AG04450 (cell line): ENCODE measurements around the gene PRTG. TPM values are rescaled to one million over a fixed set of nuclear protein-coding genes. Genes with fewer than 3 reads are reported as not detected.
A peak's percentile ranks its signal among the peaks of the same experiment; 100 is the strongest.

ENCODE experiments used
- CTCF ChIA-PET: fragments of 300-600, 350-600 bp; formaldehyde crosslinking; extraction: SDS; loops from one replicate; lab custom pipeline; 2022; ENCODE audit warnings: antibody characterized with exemption, inconsistent platforms; lab: Charles Lee
- POLR2A ChIA-PET: fragments of 350-600 bp; formaldehyde crosslinking; extraction: SDS; loops from one replicate; lab custom pipeline; 2021; ENCODE audit warnings: antibody characterized with exemption, inconsistent platforms; lab: Yijun Ruan, JAX
- DNase-seq: peaks from one replicate; pipeline ENCODE4 v3.0.0-alpha.2; 2011; ENCODE audit warnings: low read depth, low spot score
- H3K27ac ChIP-seq: one replicate; pipeline ENCODE4 v1.5.1; 2012; ENCODE audit warnings: low read depth, low read length, control low read depth
- H3K27me3 ChIP-seq: one replicate; pipeline ENCODE4 v1.6.0; 2012; ENCODE audit warnings: low read length; ENCODE audit not compliant: control insufficient read depth, insufficient read depth
- H3K4me3 ChIP-seq: 2 replicates; pipeline ENCODE4 v1.5.1; 2011; ENCODE audit warnings: mild to moderate bottlenecking, low read depth, low read length, control low read depth
- H3K9me3 ChIP-seq: 2 replicates; pipeline ENCODE4 v1.5.1; 2012; ENCODE audit warnings: low read length; ENCODE audit not compliant: control insufficient read depth, insufficient read depth
- CTCF ChIP-seq: IDR thresholded peaks from 2 replicates; pipeline ENCODE4 v1.5.1; 2011; ENCODE audit warnings: low read depth, low read length, control low read depth, inconsistent platforms
- polyA plus RNA-seq: library from polyadenylated mRNA; depleted of rRNA; stranded (reverse); fragments of >200 nt; gene quantifications from 2 replicates; pipeline ENCODE4 v1.2.3, GENCODE V29; 2011

The PRTG gene
- polyA plus RNA-seq, 1 experiment = 1.2 TPM

DNA sequence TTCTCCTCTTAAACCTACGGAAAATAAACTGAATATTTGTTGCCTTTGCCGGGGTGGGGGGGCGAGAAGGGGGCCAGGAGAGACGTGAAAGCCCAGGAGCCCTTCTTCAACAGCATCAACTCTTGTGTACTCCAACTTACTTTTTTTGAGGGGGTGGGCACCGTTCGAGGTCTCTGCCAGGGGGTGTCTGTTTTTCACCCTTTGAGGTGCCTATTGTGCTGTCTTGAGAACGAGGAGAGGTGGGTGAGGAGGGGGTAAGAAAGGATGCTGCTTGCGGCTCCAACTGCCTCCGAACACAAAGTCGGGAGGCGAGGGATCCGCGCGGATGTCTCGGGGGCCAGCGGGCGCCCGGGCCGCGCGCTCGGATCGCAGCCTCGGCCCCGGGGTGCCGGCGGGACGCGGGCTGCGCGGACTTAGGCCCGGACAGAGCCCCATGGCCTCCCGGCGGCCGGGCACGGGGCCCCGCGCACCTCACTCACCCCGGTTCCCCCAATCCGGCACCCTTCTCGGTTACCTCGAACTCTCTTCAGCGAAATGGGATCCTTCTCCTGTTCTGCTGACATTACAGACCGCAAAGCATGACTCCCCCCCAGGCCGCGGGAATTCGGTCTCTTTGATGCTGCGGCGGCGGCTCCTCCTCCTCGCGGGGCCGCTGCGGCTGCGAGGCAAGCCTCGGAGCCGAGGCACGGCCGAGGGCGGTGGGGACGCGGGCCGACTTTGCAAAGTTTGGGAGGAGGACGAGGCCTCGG, 155.5 kb downstream of the PRTG start:
- Histone ChIP-seq H3K4me3 (peak overlapping the region; percentile 77), H3K27ac (peak overlapping the region; percentile 80), H3K27me3 (no peaks in the 10 kb centered on the region), H3K9me3 (no peaks in the 10 kb centered on the region; the same call in 1 of the 2 replicates)
- CTCF ChIA-PET = interaction anchor here (0.9 kb wide), 1 partner anchor 54 kb away, joined by 4 read pairs; no protein-coding TSS in a partner anchor
- POLR2A ChIA-PET = interaction anchor here (0.6 to 0.7 kb wide), 2 partner anchors 40 to 90 kb away, joined by 5 read pairs; no protein-coding TSS in a partner anchor
- DNase-seq = no peak
- no peak for TF ChIP-seq CTCF

DNA sequence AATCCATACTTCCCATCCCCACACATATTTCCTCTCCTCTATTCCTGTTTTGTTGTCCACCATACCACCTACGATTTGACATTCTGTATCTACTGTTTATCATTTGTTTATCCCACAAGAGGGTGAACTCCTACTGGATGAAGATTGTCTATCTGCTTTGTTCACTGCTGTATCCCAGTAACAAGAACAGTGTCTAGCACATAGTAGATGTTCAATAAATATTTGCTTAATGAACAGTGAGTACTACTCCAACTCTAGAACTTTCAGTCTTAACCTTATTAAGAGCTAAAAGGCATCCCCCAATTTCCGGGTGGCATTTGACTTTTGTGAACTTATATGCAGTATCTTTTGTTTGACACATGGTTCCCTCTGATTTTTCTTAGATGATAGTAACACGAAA, 156.1 kb downstream of the PRTG start:
- Histone ChIP-seq H3K27me3 (no peaks in the 10 kb centered on the region), H3K4me3 (peak overlapping the region; percentile 77), H3K27ac (no peak overlapping the region), H3K9me3 (no peaks in the 10 kb centered on the region; the same call in 1 of the 2 replicates)
- ChIA-PET CTCF (no interaction called here), POLR2A (interaction anchor here (0.6 to 0.7 kb wide), 2 partner anchors 41 to 89 kb away, joined by 5 read pairs; no protein-coding TSS in a partner anchor)
- DNase-seq = no peak
- TF ChIP-seq CTCF = no peak

DNA sequence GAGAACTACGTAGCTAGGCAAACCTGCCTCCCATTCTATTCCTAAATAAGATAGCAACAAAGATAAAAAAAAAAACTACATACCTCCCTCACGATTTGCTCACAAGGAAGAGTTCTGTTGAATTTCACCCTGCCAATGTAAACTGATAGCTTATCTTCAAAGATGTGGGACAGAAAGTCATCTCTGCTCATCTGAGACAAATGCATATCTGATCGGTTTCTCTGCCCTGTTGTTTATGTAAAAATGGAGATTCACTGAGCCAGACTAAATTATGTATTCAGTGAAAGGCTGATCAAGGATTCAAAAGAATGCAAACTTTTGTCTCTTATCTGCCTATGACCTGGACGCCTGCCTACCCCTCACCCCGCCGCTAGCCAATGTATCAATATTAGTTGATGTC, 166.0 kb downstream of the PRTG start:
- no peak for DNase-seq
- ChIA-PET CTCF (interaction anchor here (0.6 kb wide), 1 partner anchor 52 kb away, joined by 3 read pairs; no protein-coding TSS in a partner anchor), POLR2A (no interaction called here)
- no peaks in the 10 kb centered on the region for H3K9me3 ChIP-seq
- H3K27me3 ChIP-seq = no peaks in the 10 kb centered on the region
- H3K4me3 ChIP-seq = no peak overlapping the region
- H3K27ac ChIP-seq = no peak overlapping the region
- TF ChIP-seq CTCF = no peak

DNA sequence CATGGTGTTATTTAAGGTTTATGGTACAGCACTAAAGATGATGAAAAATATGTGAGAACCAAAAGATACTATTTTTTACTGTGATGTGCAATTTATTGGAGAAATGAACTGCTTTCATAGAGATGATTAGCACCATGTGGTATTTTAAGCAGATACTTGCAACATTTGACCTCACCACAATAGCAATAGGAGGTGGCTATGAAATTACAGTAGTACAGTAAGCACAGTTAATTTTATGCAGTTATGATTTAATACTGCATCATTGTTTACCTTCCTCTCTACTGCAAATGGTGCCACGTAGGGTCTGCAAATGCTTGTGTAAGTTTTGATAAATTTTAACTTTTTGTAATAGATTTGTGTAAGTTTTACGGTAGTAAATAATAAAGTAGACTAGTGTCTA, 168.9 kb downstream of the PRTG start:
- Histone ChIP-seq H3K27me3 (no peaks in the 10 kb centered on the region), H3K4me3 (no peak overlapping the region), H3K27ac (no peak overlapping the region), H3K9me3 (no peaks in the 10 kb centered on the region; the same call in 1 of the 2 replicates)
- no peak for DNase-seq
- TF ChIP-seq CTCF = no peak
- POLR2A ChIA-PET = no interaction called here
- CTCF ChIA-PET = no interaction called here

DNA sequence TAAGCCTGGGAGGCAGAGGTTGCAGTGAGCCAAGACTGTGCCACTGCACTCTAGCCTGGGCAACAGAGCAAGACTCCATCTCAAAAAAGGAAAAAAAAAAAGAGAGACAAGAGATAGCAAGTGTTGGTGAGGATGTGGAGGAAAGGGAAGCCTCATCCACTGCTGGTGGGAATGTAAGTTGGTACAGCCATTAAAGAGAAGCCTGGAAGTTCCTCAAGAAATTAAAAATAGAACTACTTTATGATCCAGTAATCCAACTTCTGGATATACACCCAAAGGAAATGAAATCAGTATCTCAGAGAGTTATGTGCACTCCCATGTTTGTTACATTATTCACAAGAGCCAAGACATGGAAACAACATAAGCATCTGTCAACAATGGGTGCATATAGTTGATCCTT, 169.7 kb downstream of the PRTG start:
- no peaks in the 10 kb centered on the region; the same call in 1 of the 2 replicates for H3K9me3 ChIP-seq
- ChIA-PET CTCF (no interaction called here), POLR2A (no interaction called here)
- no peak for DNase-seq
- no peak overlapping the region for H3K4me3 ChIP-seq
- no peak for TF ChIP-seq CTCF
- H3K27me3 ChIP-seq = no peaks in the 10 kb centered on the region
- H3K27ac ChIP-seq = no peak overlapping the region
